ENCODE data around the gene XRCC2. TPM values are rescaled to one million over a fixed set of nuclear protein-coding genes. Genes with fewer than 3 reads are reported as not detected.
"Not testable (repeated sequence)": the region's sequence is repeated elsewhere in the genome, so short reads cannot be mapped to it uniquely, and the experiment has no call there.

XRCC2 gene
- total RNA-seq, 1 experiment from 2014 or later, result 6.8 TPM

DNA sequence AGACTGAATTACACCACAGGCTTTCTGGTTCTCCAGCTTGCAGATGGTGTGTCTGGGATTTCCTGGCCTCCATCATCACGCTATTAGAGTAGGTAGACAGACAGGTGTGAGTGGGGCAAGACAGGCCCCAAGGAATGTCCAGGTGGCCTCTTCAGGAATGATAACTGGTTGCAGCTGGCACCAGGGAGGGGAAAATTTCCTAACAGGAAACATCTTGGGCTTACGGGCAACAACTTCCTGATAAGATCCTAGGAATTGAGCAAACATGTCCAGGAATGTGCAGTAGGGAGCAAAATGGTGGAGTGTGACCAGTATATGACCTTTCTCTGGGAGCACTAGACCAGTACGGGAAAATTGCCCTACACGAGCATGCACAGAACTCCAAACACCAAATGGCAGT lies 11.3 kb downstream of the XRCC2 start:
- DNase-seq (ENCODE audit: low spot score), result no peak

DNA sequence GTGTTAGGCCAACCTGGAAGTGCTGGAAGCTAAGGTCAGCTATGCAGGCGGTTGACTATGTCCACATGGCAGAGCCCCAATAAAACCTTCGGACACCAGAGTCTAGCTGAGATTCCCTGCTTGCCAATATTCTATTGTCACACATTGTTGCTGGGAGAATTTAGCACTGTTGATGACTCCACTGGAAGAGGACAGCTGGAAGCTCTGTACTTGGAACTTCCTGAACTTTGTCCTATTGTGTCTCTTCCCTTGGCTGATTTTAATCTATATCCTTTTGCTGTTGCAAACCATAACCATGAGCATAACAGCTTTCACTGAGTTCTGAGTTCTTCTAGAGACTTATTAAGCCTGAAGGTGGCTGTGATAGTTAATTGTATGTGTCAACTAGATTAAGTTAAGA lies 12.0 kb downstream of the XRCC2 start:
- DNase-seq (ENCODE audit: low spot score), result no peak

GRCh38 chr7:152663148-152663740 lies 12.7 kb downstream of the XRCC2 start:
- no peak for DNase-seq (ENCODE audit: low spot score)

- no peak for DNase-seq (ENCODE audit: low spot score)
Measured at GRCh38 chr7:152661479-152661878, 14.5 kb downstream of the XRCC2 start.

- DNase-seq (ENCODE audit: low spot score), result no peak
Measured at GRCh38 chr7:152660021-152660420, 15.9 kb downstream of the XRCC2 start.

- no peak for DNase-seq (ENCODE audit: low spot score)
Measured at GRCh38 chr7:152654971-152655370, 21.0 kb downstream of the XRCC2 start.

GRCh38 chr7:152649220-152649619 lies 26.7 kb downstream of the XRCC2 start:
- DNase-seq (ENCODE audit: low spot score), result no peak

DNA sequence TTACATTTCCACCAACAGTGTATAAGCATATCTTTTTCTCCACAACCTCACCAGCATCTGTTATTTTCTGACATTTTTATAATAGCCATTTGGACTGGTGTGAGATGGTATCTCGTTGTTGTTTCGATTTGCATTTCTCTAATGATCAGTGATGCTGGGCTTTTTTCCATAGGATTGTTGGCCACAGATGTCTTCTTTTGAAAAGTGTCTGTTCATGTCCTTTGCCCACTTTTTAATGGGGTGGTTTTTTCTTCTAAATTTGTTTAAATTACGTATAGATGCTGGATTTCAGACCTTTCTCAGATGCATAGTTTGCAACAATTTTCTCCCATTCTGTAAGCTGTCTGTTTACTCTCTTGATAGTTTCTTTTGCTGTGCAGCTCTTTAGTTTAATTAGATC lies 28.9 kb downstream of the XRCC2 start:
- DNase-seq (ENCODE audit: low spot score), result no peak

DNA sequence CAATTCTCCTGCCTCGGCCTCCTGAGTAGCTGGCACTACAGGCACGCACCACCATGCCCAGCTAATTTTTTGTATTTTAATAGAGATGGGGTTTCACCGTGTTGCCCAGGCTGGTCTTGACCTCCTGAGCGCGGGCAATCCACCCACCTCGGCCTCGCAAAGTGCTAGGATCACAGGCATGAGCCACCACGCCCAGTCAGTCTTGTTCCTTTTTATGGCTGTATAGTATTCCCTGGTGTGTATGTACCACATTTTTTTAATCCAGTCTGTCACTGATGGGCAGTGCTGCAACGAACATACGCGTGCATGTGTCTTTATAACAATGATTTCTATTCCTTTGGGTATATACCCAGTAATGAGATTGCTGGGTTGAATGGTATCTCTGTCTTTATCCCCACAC lies 29.4 kb downstream of the XRCC2 start:
- not testable (repeated sequence) for DNase-seq (ENCODE audit: low spot score)

DNA sequence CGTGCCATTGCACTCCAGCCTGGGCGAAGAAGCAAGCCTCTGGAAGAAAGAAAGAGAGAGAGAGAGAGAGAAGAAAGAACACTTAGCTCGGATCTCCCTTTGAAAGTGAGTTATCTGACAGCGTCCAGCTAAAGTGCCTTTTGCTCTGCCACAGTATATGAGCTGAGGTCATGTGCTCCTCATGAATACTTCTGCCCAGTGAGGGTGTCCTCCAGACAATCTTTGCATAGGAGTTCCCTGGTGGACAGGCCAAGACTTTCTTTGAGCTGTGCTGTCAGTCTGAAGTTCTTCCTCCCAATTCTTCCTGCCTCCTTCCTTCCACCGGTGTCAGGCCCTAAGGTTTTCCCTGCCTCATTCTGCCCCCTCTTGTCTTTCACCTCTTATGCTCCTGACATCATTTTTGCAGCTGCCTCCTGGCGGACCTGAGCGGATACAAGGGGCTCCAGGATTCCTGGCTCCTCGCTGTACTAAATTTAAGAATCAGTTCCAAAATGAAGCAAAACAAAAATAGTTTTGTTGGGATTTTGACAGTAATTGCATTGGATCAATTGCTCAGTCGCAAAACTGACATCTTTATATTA lies 31.9 kb downstream of the XRCC2 start:
- no peak for DNase-seq (ENCODE audit: low spot score)

- DNase-seq (ENCODE audit: low spot score), result no peak
Measured at GRCh38 chr7:152641384-152641783, 34.6 kb downstream of the XRCC2 start.

- DNase-seq (ENCODE audit: low spot score), result no peak
Measured at GRCh38 chr7:152640829-152641228, 35.1 kb downstream of the XRCC2 start.

GRCh38 chr7:152637920-152638580 lies 37.9 kb downstream of the XRCC2 start:
- no peak for DNase-seq (ENCODE audit: low spot score)

DNA sequence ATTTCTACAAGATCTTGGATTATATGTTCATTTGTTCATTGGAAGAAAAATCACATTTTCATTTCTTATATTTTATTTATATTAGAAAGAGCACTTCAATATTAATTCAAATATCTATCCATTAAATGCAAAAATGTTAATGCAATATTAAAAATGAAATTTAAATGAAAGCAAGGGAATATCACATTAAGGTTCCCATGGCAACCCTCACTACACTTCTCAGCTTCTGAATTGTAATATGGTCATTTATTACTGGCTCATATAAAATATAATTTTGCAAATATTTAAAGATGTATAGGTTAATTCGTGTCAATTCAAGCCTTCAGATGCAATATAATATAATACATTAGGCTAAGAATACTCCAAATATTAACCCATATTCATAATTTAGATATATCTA lies 38.8 kb downstream of the XRCC2 start:
- no peak for DNase-seq (ENCODE audit: low spot score)

DNA sequence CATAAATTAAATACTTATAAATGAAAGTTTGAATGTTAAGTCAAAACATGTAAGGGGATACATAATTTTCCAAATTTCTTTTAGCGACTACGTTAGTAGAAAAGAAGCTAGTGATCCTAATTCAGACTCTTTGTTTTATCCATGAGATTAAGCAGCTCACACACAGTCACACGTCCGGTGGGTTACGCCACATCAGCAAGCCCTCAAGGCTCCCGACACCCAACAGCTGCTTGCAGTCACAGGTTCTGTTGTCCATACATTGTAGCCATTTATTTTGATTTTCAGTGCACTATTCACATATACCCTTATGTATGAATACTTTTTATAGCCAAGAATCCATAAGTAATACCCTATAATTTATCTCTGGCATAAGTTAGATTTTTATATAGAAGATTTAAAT lies 39.5 kb downstream of the XRCC2 start:
- no peak for DNase-seq (ENCODE audit: low spot score)

- DNase-seq (ENCODE audit: low spot score), result no peak
Measured at GRCh38 chr7:152633504-152633903, 42.4 kb downstream of the XRCC2 start.

- DNase-seq (ENCODE audit: low spot score), result no peak
Measured at GRCh38 chr7:152633072-152633471, 42.9 kb downstream of the XRCC2 start.

GRCh38 chr7:152628772-152629171 lies 47.2 kb downstream of the XRCC2 start:
- DNase-seq (ENCODE audit: low spot score), result not testable (repeated sequence)

DNA sequence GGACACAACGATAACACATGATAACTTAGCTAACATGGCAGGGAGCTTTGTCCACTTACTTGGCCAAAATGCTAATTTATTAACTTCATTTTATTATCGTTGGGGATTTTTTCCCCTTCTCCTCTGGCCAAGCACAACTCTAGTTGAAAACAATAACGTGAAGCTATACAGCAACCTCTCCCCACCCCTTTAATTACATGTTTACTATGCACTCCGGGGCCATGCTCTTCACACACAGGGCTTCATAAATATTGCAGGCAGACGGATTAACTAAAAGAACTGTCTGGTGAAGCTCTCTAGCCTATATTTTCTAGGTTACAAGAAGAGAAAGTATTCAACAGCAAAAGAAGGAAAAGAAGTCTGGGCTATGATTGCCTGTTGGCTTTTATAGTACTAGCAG lies 51.7 kb downstream of the XRCC2 start:
- no peak for DNase-seq (ENCODE audit: low spot score)

- no peak for DNase-seq (ENCODE audit: low spot score)
Measured at GRCh38 chr7:152621426-152621825, 54.5 kb downstream of the XRCC2 start.

DNA sequence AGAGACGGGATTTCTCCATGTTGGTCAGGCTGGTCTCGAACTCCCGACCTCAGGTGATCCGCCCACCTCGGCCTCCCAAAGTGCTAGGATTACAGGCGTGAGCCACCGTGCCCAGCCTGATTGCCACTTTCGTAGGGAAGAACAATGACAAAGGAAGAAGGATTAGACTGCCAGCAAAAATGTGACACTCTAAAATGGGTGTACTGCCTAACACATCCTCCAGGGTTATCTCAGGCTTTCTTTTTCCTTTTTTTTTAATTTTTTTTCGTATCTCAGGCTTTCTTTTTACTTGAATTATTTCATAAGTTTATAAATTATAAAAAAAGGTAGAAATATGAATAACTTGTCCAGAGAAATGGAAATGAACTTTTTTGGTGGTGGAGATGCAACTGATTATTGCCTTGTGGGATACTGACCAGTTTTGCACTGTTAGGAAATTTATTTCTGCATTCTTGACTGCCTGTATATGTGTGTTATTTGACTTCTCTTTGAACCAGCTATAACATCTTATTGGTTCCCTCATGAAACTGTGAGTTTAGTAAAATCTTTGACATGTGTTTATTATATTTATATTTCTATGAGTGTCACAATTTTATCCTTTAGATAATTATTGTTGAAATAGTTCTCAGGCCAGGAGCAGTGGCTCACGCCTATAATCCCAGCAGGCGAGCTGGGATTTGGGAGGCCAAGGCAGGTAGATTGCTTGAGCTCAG lies 56.8 kb downstream of the XRCC2 start:
- DNase-seq (ENCODE audit: low spot score), result no peak

GRCh38 chr7:152618427-152618826 lies 57.5 kb downstream of the XRCC2 start:
- no peak for DNase-seq (ENCODE audit: low spot score)

GRCh38 chr7:152617056-152617455 lies 58.9 kb downstream of the XRCC2 start:
- no peak for DNase-seq (ENCODE audit: low spot score)
